SK-N-SH (cell line): ENCODE data around the gene IFITM5. TPM values are rescaled to one million over a fixed set of nuclear protein-coding genes. Genes with fewer than 3 reads are reported as not detected.

Experiments used
- CTCF ChIA-PET: fragments of 300-600, 350-600 bp; formaldehyde crosslinking; extraction: SDS; loops from one replicate; lab custom pipeline; 2021; lab: Yijun Ruan, JAX
- POLR2A ChIA-PET: fragments of 350-600 bp; sonication (Branson Sonifier 250); formaldehyde crosslinking; extraction: SDS; loops from one replicate; lab custom pipeline; 2020; ENCODE audit warnings: antibody characterized with exemption, inconsistent platforms; lab: Yijun Ruan, JAX
- DNase-seq: peaks from one replicate; pipeline ENCODE4 v3.0.0; 2012
- H2AFZ ChIP-seq: fragments of 200-600 bp; sonication (generic); 2 replicates; pipeline ENCODE4 v1.8.1; 2016; ENCODE audit warnings: antibody characterized with exemption, mild to moderate bottlenecking, low read depth
- H3F3A ChIP-seq: fragments of 200-600 bp; sonication (generic); replicated peaks from 2 replicates; pipeline ENCODE3; 2016; ENCODE audit warnings: antibody characterized with exemption, mild to moderate bottlenecking; ENCODE audit not compliant: insufficient read depth
- H3K27ac ChIP-seq, 2 experiments: fragments of 200-500 bp in 1 of 2; fragments of 200-600 bp in 1 of 2; sonication (Bioruptor generic) in 1 of 2; sonication (generic), shearing (Covaris generic) in 1 of 2; 2 replicates each; pipeline versions ENCODE4 v1.5.1 to v1.6.1; 2014 to 2016; ENCODE audit warnings: low read depth in 2 of 2, inconsistent platforms in 1 of 2, low read length in 1 of 2, mild to moderate bottlenecking in 1 of 2, mixed read lengths in 1 of 2
- H3K27me3 ChIP-seq: fragments of 200-600 bp; sonication (generic), shearing (Covaris generic); 2 replicates; pipeline ENCODE4 v1.6.1; 2016; ENCODE audit warnings: mixed run types; ENCODE audit not compliant: insufficient read depth
- H3K36me3 ChIP-seq, 2 experiments: fragments of 200-500 bp in 1 of 2; fragments of 200-600 bp in 1 of 2; sonication (Bioruptor generic) in 1 of 2; sonication (generic) in 1 of 2; replicated peaks in 1 of 2; 2 replicates each; pipeline versions ENCODE3 to v1.5.1; 2014 to 2016; ENCODE audit warnings: low read length in 1 of 2, mild to moderate bottlenecking in 1 of 2; ENCODE audit not compliant: insufficient read depth in 2 of 2, control insufficient read depth in 1 of 2
- H3K4me1 ChIP-seq, 2 experiments: fragments of 200-500 bp in 1 of 2; fragments of 200-600 bp in 1 of 2; sonication (Bioruptor generic) in 1 of 2; sonication (generic), shearing (Covaris generic) in 1 of 2; 2 replicates each; pipeline versions ENCODE4 v1.5.1 to v1.6.1; 2014 to 2016; ENCODE audit warnings: low read depth in 1 of 2, low read length in 1 of 2, mixed run types in 1 of 2; ENCODE audit not compliant: insufficient read depth in 2 of 2, control insufficient read depth in 1 of 2
- H3K4me2 ChIP-seq: fragments of 200-600 bp; sonication (generic), shearing (Covaris generic); 2 replicates; pipeline ENCODE4 v1.6.1; 2017; ENCODE audit warnings: mixed run types
- H3K4me3 ChIP-seq, 2 experiments: fragments of 200-500 bp in 1 of 2; fragments of 200-600 bp in 1 of 2; sonication (Bioruptor generic) in 1 of 2; sonication (generic), shearing (Covaris generic) in 1 of 2; 2 replicates each; pipeline versions ENCODE4 v1.5.1 to v1.8.1; 2014 to 2016; ENCODE audit warnings: low read depth in 2 of 2, inconsistent platforms in 1 of 2, low read length in 1 of 2, mild to moderate bottlenecking in 1 of 2, mixed read lengths in 1 of 2, moderate library complexity in 1 of 2
- H3K79me2 ChIP-seq: fragments of 200-600 bp; sonication (generic); 2 replicates; pipeline ENCODE4 v1.8.1; 2017; ENCODE audit warnings: mild to moderate bottlenecking; ENCODE audit not compliant: insufficient read depth
- H3K9ac ChIP-seq: fragments of 200-600 bp; sonication (generic); 2 replicates; pipeline ENCODE4 v1.6.1; 2017; ENCODE audit warnings: mixed run types
- H3K9me2 ChIP-seq: fragments of 200-600 bp; sonication (generic); 2 replicates; pipeline ENCODE4 v1.6.1; 2017; ENCODE audit warnings: mixed run types
- H3K9me3 ChIP-seq: fragments of 200-600 bp; sonication (generic); 2 replicates; pipeline ENCODE4 v1.6.1; 2017; ENCODE audit warnings: mixed run types, mild to moderate bottlenecking, moderate library complexity
- H4K20me1 ChIP-seq: fragments of 200-600 bp; sonication (generic); 2 replicates; pipeline ENCODE4 v1.6.1; 2017; ENCODE audit warnings: mild to moderate bottlenecking, mixed run types; ENCODE audit not compliant: insufficient read depth
- ELF1 ChIP-seq: IDR thresholded peaks from 2 replicates; pipeline ENCODE4 v1.4.0; 2012
- EP300 ChIP-seq, 2 experiments: IDR thresholded peaks; 2 replicates each; pipeline versions ENCODE4 v1.4.0 to v1.6.1; 2012; ENCODE audit warnings: borderline replicate concordance in 1 of 2, low read depth in 1 of 2, low read length in 1 of 2
- EZH2phosphoT487 ChIP-seq: fragments of 200-600 bp; sonication (generic); IDR thresholded peaks from 2 replicates; pipeline ENCODE4 v1.6.1; 2017; ENCODE audit warnings: low read depth, mixed run types, mild to moderate bottlenecking, antibody characterized with exemption, moderate library complexity, borderline replicate concordance
- FOXM1 ChIP-seq: IDR thresholded peaks from 2 replicates; pipeline ENCODE4 v1.4.0; 2012; ENCODE audit warnings: low read depth, mild to moderate bottlenecking
- GATA2 ChIP-seq: sonication (generic); formaldehyde crosslinking; IDR thresholded peaks from 2 replicates; pipeline ENCODE4 v1.5.0; 2020; ENCODE audit warnings: mild to moderate bottlenecking, missing genetic modification reagents
- JUND ChIP-seq: IDR thresholded peaks from 2 replicates; pipeline ENCODE4 v1.4.0; 2012
- MEF2A ChIP-seq: IDR thresholded peaks from 2 replicates; pipeline ENCODE4 v1.4.0; 2012; ENCODE audit warnings: low read depth, borderline replicate concordance
- MXI1 ChIP-seq: IDR thresholded peaks from 2 replicates; pipeline ENCODE4 v1.6.1; 2012; ENCODE audit warnings: mild to moderate bottlenecking, low read depth, low read length, improper control_type of control experiment
- POLR2AphosphoS5 ChIP-seq: IDR thresholded peaks from 2 replicates; pipeline ENCODE4 v1.6.1; 2012; ENCODE audit warnings: low read depth, low read length
- RAD21 ChIP-seq: IDR thresholded peaks from 2 replicates; pipeline ENCODE4 v1.6.1; 2012; ENCODE audit warnings: mild to moderate bottlenecking, low read length
- RCOR1 ChIP-seq: fragments of 150-350 bp; IDR thresholded peaks from 2 replicates; pipeline ENCODE4 v1.6.1; 2017; ENCODE audit warnings: antibody characterized with exemption, low read length
- RXRA ChIP-seq: IDR thresholded peaks from 2 replicates; pipeline ENCODE4 v1.4.0; 2012; ENCODE audit warnings: low read depth, mild to moderate bottlenecking, borderline replicate concordance
- SIN3A ChIP-seq: IDR thresholded peaks from 2 replicates; pipeline ENCODE4 v1.6.1; 2012; ENCODE audit warnings: low read depth, mild to moderate bottlenecking, low read length, moderate library complexity, borderline replicate concordance
- TAF1 ChIP-seq: IDR thresholded peaks from 2 replicates; pipeline ENCODE4 v1.6.1; 2012; ENCODE audit warnings: low read depth, mild to moderate bottlenecking, low read length, moderate library complexity, borderline replicate concordance
- YY1 ChIP-seq: IDR thresholded peaks from 2 replicates; pipeline ENCODE4 v1.4.0; 2012; ENCODE audit warnings: low read depth, mild to moderate bottlenecking
- WGBS: methylation state at CpG from one replicate; pipeline ENCODE4 v1.1.6; 2017; ENCODE audit warnings: low lambda C conversion rate; 5-methylcytosine and 5-hydroxymethylcytosine counted together
- polyA plus RNA-seq, 3 experiments: library from polyadenylated mRNA; depleted of rRNA; stranded (reverse); fragments of >200 nt; gene quantifications; 2 replicates each; pipeline ENCODE4 v1.2.3, GENCODE V29; 2012
- TF ChIP-seq, protein P1 (sequence below): fragments of 150-350 bp; IDR thresholded peaks from 2 replicates; pipeline ENCODE4 v1.6.1; 2016; ENCODE audit warnings: mild to moderate bottlenecking, low read depth, low read length
- TF ChIP-seq, protein P2 (sequence below): IDR thresholded peaks from 2 replicates; pipeline ENCODE4; 2012
- TF ChIP-seq, protein P3 (sequence below): IDR thresholded peaks from 2 replicates; pipeline ENCODE4 v1.4.0; 2012; ENCODE audit warnings: low read depth, borderline replicate concordance
- TF ChIP-seq, protein P4 (sequence below): IDR thresholded peaks from 2 replicates; pipeline ENCODE4 v1.4.0; 2012; ENCODE audit warnings: low read depth, borderline replicate concordance

IFITM5 gene
- polyA plus RNA-seq, 1 of the 3 experiments (the other 2 are of a cell fraction), result not detected

DNA sequence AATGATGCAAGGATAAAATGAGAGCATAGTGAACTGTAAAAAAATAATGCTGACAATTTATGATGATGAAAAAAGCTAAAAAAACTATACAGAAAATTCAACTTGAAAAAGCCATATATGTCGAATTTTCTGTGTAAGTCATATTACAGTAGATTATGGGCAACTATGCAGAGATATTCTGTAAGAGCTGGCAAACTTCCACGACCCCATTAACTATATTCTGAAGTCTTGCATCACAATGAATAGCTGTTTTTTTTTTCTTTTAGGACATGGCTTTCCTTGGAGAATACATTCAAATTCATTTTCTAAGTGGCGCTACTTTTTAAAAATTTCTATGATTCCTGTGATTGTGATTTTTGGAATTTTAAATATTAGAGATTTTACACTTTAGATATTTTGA lies 44.1 kb downstream of the IFITM5 start (continued):
- TF ChIP-seq, protein P1, sequence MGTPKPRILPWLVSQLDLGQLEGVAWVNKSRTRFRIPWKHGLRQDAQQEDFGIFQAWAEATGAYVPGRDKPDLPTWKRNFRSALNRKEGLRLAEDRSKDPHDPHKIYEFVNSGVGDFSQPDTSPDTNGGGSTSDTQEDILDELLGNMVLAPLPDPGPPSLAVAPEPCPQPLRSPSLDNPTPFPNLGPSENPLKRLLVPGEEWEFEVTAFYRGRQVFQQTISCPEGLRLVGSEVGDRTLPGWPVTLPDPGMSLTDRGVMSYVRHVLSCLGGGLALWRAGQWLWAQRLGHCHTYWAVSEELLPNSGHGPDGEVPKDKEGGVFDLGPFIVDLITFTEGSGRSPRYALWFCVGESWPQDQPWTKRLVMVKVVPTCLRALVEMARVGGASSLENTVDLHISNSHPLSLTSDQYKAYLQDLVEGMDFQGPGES, result no peak
- TF ChIP-seq, all 33 proteins: peak for 0

DNA sequence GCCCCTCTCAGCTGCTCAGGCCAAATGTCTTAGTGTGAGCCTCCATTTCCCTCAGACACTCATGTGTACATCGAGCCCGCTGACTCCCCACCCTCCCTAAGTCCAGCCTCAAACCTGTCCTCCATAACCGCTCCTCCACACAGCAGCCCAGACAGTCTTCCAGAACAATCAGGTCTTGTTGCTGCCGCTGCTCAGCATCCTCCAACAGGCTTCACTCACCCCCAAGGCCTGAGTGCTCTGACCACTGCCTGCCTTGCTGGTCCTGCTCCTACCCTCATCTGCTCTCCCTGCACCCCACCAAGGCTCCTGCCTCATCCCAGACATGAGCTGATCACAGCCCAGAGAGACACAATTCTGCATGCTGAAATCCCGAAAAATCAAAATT lies 45.4 kb downstream of the IFITM5 start:
- 85% methylated on average over 5 of the region's 5 CpGs for WGBS

DNA sequence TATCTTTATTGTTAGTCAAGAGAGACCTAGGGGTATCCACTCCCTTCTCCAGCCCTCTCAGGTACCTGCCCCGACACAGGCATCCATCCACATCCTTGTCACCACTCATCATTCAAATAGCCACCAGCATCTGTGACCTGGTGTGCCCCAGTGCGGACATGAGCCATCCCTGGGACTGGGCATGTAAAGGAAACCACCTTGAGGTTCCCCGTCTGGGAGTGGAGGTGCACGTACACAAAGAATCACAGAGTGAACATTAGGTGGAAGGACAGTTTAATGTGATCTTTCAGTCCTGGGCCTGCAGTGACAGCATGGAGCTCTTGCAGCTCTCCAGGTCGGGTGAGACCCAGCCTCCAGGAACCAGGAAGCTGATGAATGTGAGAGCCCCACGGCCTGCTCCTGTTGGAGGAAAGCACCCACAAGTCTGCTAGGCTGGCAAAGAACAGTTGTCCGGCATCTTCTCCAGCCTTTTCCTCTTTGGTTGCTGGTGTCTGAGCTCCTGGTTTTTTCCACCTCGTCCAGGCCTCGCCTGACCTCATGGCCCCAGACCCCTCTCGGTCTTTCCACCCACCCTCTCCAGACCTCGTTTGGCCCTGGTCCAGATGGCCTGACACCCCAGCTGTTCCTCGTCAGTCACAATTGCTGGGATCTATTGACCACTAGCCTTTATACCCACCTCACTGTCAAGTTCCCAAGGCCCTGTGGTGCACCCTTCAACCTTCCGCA lies 46.0 kb downstream of the IFITM5 start:
- POLR2A ChIA-PET, result interaction anchor here (0.6 kb wide), 1 partner anchor 338 kb away, joined by 3 read pairs; no protein-coding TSS in a partner anchor
- CTCF ChIA-PET, result interaction anchor here (2.9 to 3.4 kb wide), 2 partner anchors 21 to 27 kb away, joined by 8 to 16 read pairs; partner anchors contain the start of gene NLRP6
- no peak for DNase-seq
- TF ChIP-seq MEF2A, result no peak
- no peak for TF ChIP-seq FOXM1
- TF ChIP-seq, protein P2, sequence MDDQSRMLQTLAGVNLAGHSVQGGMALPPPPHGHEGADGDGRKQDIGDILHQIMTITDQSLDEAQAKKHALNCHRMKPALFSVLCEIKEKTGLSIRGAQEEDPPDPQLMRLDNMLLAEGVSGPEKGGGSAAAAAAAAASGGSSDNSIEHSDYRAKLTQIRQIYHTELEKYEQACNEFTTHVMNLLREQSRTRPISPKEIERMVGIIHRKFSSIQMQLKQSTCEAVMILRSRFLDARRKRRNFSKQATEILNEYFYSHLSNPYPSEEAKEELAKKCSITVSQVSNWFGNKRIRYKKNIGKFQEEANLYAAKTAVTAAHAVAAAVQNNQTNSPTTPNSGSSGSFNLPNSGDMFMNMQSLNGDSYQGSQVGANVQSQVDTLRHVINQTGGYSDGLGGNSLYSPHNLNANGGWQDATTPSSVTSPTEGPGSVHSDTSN, result no peak
- no peak for TF ChIP-seq ELF1
- no peak for TF ChIP-seq RAD21
- no peak for TF ChIP-seq JUND
- TF ChIP-seq, protein P3, sequence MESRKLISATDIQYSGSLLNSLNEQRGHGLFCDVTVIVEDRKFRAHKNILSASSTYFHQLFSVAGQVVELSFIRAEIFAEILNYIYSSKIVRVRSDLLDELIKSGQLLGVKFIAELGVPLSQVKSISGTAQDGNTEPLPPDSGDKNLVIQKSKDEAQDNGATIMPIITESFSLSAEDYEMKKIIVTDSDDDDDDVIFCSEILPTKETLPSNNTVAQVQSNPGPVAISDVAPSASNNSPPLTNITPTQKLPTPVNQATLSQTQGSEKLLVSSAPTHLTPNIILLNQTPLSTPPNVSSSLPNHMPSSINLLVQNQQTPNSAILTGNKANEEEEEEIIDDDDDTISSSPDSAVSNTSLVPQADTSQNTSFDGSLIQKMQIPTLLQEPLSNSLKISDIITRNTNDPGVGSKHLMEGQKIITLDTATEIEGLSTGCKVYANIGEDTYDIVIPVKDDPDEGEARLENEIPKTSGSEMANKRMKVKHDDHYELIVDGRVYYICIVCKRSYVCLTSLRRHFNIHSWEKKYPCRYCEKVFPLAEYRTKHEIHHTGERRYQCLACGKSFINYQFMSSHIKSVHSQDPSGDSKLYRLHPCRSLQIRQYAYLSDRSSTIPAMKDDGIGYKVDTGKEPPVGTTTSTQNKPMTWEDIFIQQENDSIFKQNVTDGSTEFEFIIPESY, result no peak
- no peak for TF ChIP-seq EZH2phosphoT487
- TF ChIP-seq EP300 (IDR thresholded peaks at IDR 0.05; ENCODE audit: borderline replicate concordance in 1 of 2, low read depth in 1 of 2, low read length in 1 of 2), result no peak

More for the DNA sequence above, 45.4 kb downstream of the IFITM5 start:
- no peak overlapping the region for H3K27ac ChIP-seq
- CTCF ChIA-PET, result interaction anchor here (1.2 to 1.7 kb wide), 2 partner anchors 9 to 102 kb away, joined by 3 to 4 read pairs; no protein-coding TSS in a partner anchor
- no peak for DNase-seq
- H3K4me3 ChIP-seq, result no peak overlapping the region
- no peaks in the 10 kb centered on the region for H3K4me1 ChIP-seq
- H3K9ac ChIP-seq, result no peak overlapping the region
- H3K27me3 ChIP-seq, result no peaks in the 10 kb centered on the region
- H3F3A ChIP-seq, result peaks cover 14% of the 10 kb centered on the region
- POLR2A ChIA-PET, result interaction anchor here (0.6 kb wide), 1 partner anchor 338 kb away, joined by 3 read pairs; no protein-coding TSS in a partner anchor
- no peaks in the 10 kb centered on the region for H4K20me1 ChIP-seq
- H3K36me3 ChIP-seq, result peaks cover 19 to 45% of the 10 kb centered on the region in 2 experiments
- H3K9me3 ChIP-seq, result no peaks in the 10 kb centered on the region
- no peak overlapping the region for H3K4me2 ChIP-seq
- no peak overlapping the region for H2AFZ ChIP-seq
- no peaks in the 10 kb centered on the region for H3K79me2 ChIP-seq
- TF ChIP-seq, protein P4, sequence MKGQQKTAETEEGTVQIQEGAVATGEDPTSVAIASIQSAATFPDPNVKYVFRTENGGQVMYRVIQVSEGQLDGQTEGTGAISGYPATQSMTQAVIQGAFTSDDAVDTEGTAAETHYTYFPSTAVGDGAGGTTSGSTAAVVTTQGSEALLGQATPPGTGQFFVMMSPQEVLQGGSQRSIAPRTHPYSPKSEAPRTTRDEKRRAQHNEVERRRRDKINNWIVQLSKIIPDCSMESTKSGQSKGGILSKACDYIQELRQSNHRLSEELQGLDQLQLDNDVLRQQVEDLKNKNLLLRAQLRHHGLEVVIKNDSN, result no peak
- no peak for TF ChIP-seq TAF1
- no peak for TF ChIP-seq RXRA
- TF ChIP-seq RCOR1, result no peak
- no peak for TF ChIP-seq GATA2 (CRISPR knock-in tag)
- TF ChIP-seq, protein P3, result no peak
- no peak for TF ChIP-seq YY1
- no peak for TF ChIP-seq MXI1
- TF ChIP-seq POLR2AphosphoS5, result no peak
- TF ChIP-seq SIN3A, result no peak
- H3K9me2 ChIP-seq, result no peaks in the 10 kb centered on the region

More for the DNA sequence above, 46.0 kb downstream of the IFITM5 start:
- peaks cover 25 to 51% of the 10 kb centered on the region in 2 experiments for H3K36me3 ChIP-seq
- H3K9me2 ChIP-seq, result no peaks in the 10 kb centered on the region
- no peaks in the 10 kb centered on the region for H3K4me1 ChIP-seq
- no peak overlapping the region for H3K4me3 ChIP-seq
- no peaks in the 10 kb centered on the region for H4K20me1 ChIP-seq
- no peak overlapping the region for H3K27ac ChIP-seq
- H3F3A ChIP-seq, result peaks cover 14% of the 10 kb centered on the region
- no peaks in the 10 kb centered on the region for H3K79me2 ChIP-seq
- no peak overlapping the region for H2AFZ ChIP-seq
- no peaks in the 10 kb centered on the region for H3K27me3 ChIP-seq
- H3K9me3 ChIP-seq, result no peaks in the 10 kb centered on the region
- WGBS, result 92% methylated on average over 11 of the region's 13 CpGs
- no peak overlapping the region for H3K9ac ChIP-seq
- H3K4me2 ChIP-seq, result no peak overlapping the region
